CD14-positive monocyte (primary cell): Measurements from ENCODE around the gene PPP1R13L. TPM values are rescaled to one million over a fixed set of nuclear protein-coding genes. Genes with fewer than 3 reads are reported as not detected.

ENCODE experiments used
- DNase-seq, 3 donors: peaks; one replicate each; pipeline ENCODE4 v3.0.0-alpha.2; 2011 to 2022
- H2AFZ ChIP-seq: 2 replicates; pipeline ENCODE4 v1.6.0; 2012; ENCODE audit warnings: mild to moderate bottlenecking, low read depth, low read length, inconsistent platforms; ENCODE audit not compliant: insufficient read depth, poor library complexity, severe bottlenecking
- H3K27ac ChIP-seq, 2 donors: 1 replicate in 1 of 2; 2 replicates in 1 of 2; pipeline ENCODE4 v1.5.1; 2012 to 2013; ENCODE audit warnings: low read length in 2 of 2, control low read depth in 1 of 2, inconsistent platforms in 1 of 2, low read depth in 1 of 2, mild to moderate bottlenecking in 1 of 2
- H3K27me3 ChIP-seq, 2 donors: one replicate each; pipeline versions ENCODE4 v1.6.0 to v1.6.1; 2011 to 2013; ENCODE audit warnings: low read length in 2 of 2; ENCODE audit not compliant: control insufficient read depth in 2 of 2, insufficient read depth in 2 of 2
- H3K36me3 ChIP-seq, 2 donors: replicated peaks in 1 of 2; 1 replicate in 1 of 2; 2 replicates in 1 of 2; pipeline versions ENCODE4 v1.5.1 to v1.6.1; 2012 to 2013; ENCODE audit warnings: low read length in 2 of 2, control low read depth in 1 of 2, inconsistent platforms in 1 of 2, mild to moderate bottlenecking in 1 of 2; ENCODE audit not compliant: insufficient read depth in 2 of 2, control insufficient read depth in 1 of 2
- H3K4me1 ChIP-seq, 2 donors: 1 replicate in 1 of 2; 2 replicates in 1 of 2; pipeline versions ENCODE4 v1.5.1 to v1.6.1; 2012 to 2013; ENCODE audit warnings: low read length in 2 of 2, control low read depth in 1 of 2, inconsistent platforms in 1 of 2, mild to moderate bottlenecking in 1 of 2, moderate library complexity in 1 of 2; ENCODE audit not compliant: insufficient read depth in 2 of 2, control insufficient read depth in 1 of 2
- H3K4me2 ChIP-seq: replicated peaks from 2 replicates; pipeline ENCODE3; 2012; ENCODE audit warnings: low read length, moderate library complexity, mild to moderate bottlenecking; ENCODE audit not compliant: poor library complexity, severe bottlenecking; ENCODE audit errors: extremely low read depth
- H3K4me3 ChIP-seq, 3 experiments: fragments of 200-600 bp in 1 of 3; sonication (generic) in 1 of 3; replicated peaks in 1 of 3; 1 replicate in 2 of 3; 2 replicates in 1 of 3; pipeline ENCODE4 v1.5.1; 2011 to 2013; ENCODE audit warnings: low read length in 3 of 3, mild to moderate bottlenecking in 3 of 3, control low read depth in 2 of 3, low read depth in 2 of 3, inconsistent platforms in 1 of 3, moderate library complexity in 1 of 3
- H3K79me2 ChIP-seq: 2 replicates; pipeline ENCODE4 v1.6.0; 2012; ENCODE audit warnings: mild to moderate bottlenecking, control low read depth, inconsistent platforms, low read length, moderate library complexity; ENCODE audit not compliant: insufficient read depth
- H3K9ac ChIP-seq: 2 replicates; pipeline ENCODE4 v1.6.0; 2017; ENCODE audit warnings: low read length, mild to moderate bottlenecking; ENCODE audit not compliant: insufficient read depth, poor library complexity, severe bottlenecking
- H3K9me3 ChIP-seq, 2 donors: replicated peaks in 1 of 2; 1 replicate in 1 of 2; 2 replicates in 1 of 2; pipeline versions ENCODE4 v1.5.1 to v1.6.1; 2012 to 2013; ENCODE audit warnings: low read length in 2 of 2, control low read depth in 1 of 2; ENCODE audit not compliant: control insufficient read depth in 1 of 2, insufficient read depth in 1 of 2
- H4K20me1 ChIP-seq: 2 replicates; pipeline ENCODE4 v1.6.0; 2012; ENCODE audit warnings: mild to moderate bottlenecking, low read length, control low read depth, moderate library complexity; ENCODE audit not compliant: insufficient read depth
- H3K27ac Mint-ChIP-seq, 7 donors: one replicate each; pipeline ENCODE4 v1.8.0; 2020; ENCODE audit warnings: mild to moderate bottlenecking in 7 of 7, mixed read lengths in 7 of 7, moderate library complexity in 6 of 7, inconsistent platforms in 2 of 7
- H3K27me3 Mint-ChIP-seq, 3 donors: one replicate each; pipeline ENCODE4 v1.8.0; 2021 to 2022; ENCODE audit warnings: low read depth in 3 of 3, mild to moderate bottlenecking in 3 of 3, mixed read lengths in 3 of 3, moderate library complexity in 3 of 3, inconsistent platforms in 1 of 3
- H3K36me3 Mint-ChIP-seq, 2 donors: one replicate each; pipeline ENCODE4 v1.8.0; 2020; ENCODE audit warnings: mixed read lengths in 2 of 2, inconsistent platforms in 1 of 2, mild to moderate bottlenecking in 1 of 2
- H3K4me1 Mint-ChIP-seq: one replicate; pipeline ENCODE4 v1.8.0; 2020; ENCODE audit warnings: mild to moderate bottlenecking, mixed read lengths
- H3K4me3 Mint-ChIP-seq, 2 donors: one replicate each; pipeline ENCODE4 v1.8.0; 2020; ENCODE audit warnings: mild to moderate bottlenecking in 2 of 2, mixed read lengths in 2 of 2, moderate library complexity in 1 of 2
- H3K9me3 Mint-ChIP-seq, 7 donors: one replicate each; pipeline ENCODE4 v1.8.0; 2020 to 2022; ENCODE audit warnings: mixed read lengths in 7 of 7, mild to moderate bottlenecking in 6 of 7, moderate library complexity in 6 of 7, inconsistent platforms in 2 of 7
- CTCF ChIP-seq: fragments of 200-600 bp; IDR thresholded peaks from one replicate; pipeline ENCODE4 v1.8.0; 2022; ENCODE audit warnings: antibody characterized with exemption, mild to moderate bottlenecking
- WGBS: methylation state at CpG from one replicate; pipeline ENCODE4 v1.1.5; 2013; ENCODE audit warnings: missing lambda C conversion rate; ENCODE audit not compliant: insufficient coverage; 5-methylcytosine and 5-hydroxymethylcytosine counted together
- intact Hi-C, 2 donors: fragments of 100-400 bp; cut with micrococcal nuclease; formaldehyde crosslinking; loops; one replicate each; pipeline versions ENCODE4 v1.15.0 to v1.15.1; 2023
- polyA plus RNA-seq, 3 donors: library from polyadenylated mRNA; depleted of rRNA in 1 of 3; unstranded in 2 of 3; stranded (reverse) in 1 of 3; fragments of 300-500 nt in 2 of 3; fragments of >200 nt in 1 of 3; fragmentation: Illumina TruSeq in 2 of 3; gene quantifications; 1 replicate in 2 of 3; 2 replicates in 1 of 3; pipeline ENCODE4 v1.2.3, GENCODE V29; 2012 to 2021

Gene PPP1R13L
- polyA plus RNA-seq, 3 donors: 0.18 to 1.8 (median 0.45) TPM

- Mint-ChIP-seq H3K4me3 (no peak overlapping the region), H3K36me3 (no peaks in the 10 kb centered on the region), H3K9me3 (peaks cover 0 to 5% (median 0%) of the 10 kb centered on the region in 7 donors), H3K27ac (peak overlapping the region in 1 of 7 donors; percentile 61), H3K27me3 (peaks cover 2 to 11% (median 6%) of the 10 kb centered on the region in 3 donors), H3K4me1 (peaks cover 17% of the 10 kb centered on the region)
- Histone ChIP-seq H3K4me1 (peaks cover under 1 to 14% of the 10 kb centered on the region in 2 donors), H3K27ac (no peak overlapping the region), H3K4me2 (no peak overlapping the region), H3K27me3 (no peaks in the 10 kb centered on the region), H4K20me1 (no peaks in the 10 kb centered on the region), H2AFZ (no peak overlapping the region), H3K79me2 (no peaks in the 10 kb centered on the region), H3K9ac (no peak overlapping the region), H3K4me3 (no peak overlapping the region), H3K9me3 (no peaks in the 10 kb centered on the region), H3K36me3 (no peaks in the 10 kb centered on the region)
- intact Hi-C loops: no loop called here
- WGBS: 81% methylated on average over 8 of the region's 13 CpGs
- TF ChIP-seq CTCF: no peak
- no peak for DNase-seq
Observed at GRCh38 chr19:45376045-45376724, 28.7 kb downstream of the PPP1R13L start.

GRCh38 chr19:45370410-45371204 is 34.3 kb downstream of the PPP1R13L start, which contains the start of gene ERCC2:
Gene ERCC2 (minus strand): TSS chr19:45370573. CDS start chr19:45370540, 33 bp downstream.
- Histone ChIP-seq H4K20me1 (no peaks in the 10 kb centered on the region), H3K27me3 (no peaks in the 10 kb centered on the region), H3K4me1 (peaks cover 7 to 11% of the 10 kb centered on the region in 2 donors), H3K79me2 (no peaks in the 10 kb centered on the region), H3K9me3 (no peaks in the 10 kb centered on the region), H3K9ac (peak within 1 kb of the TSS; percentile 58), H3K4me2 (peak within 1 kb of the TSS; percentile 96), H3K27ac (peak within 1 kb of the TSS; percentile 72 to 88), H2AFZ (peak within 1 kb of the TSS; percentile 84), H3K36me3 (peaks cover 2 to 4% of the 10 kb centered on the region in 2 donors), H3K4me3 (peak within 1 kb of the TSS; percentile 61 to 88 (median 83))
- intact Hi-C loops: loop anchor here in 1 of 2 donors (5.0 kb wide), 1 partner anchor 37 kb away; the partner anchor contains the start of genes POLR1G and PPP1R13L
- Mint-ChIP-seq H3K36me3 (peaks cover 0 to 9% of the 10 kb centered on the region in 2 donors), H3K9me3 (peaks cover 0 to 2% (median 0%) of the 10 kb centered on the region in 7 donors), H3K27me3 (peaks cover 0 to 6% (median 4%) of the 10 kb centered on the region in 3 donors), H3K4me1 (peaks cover 13% of the 10 kb centered on the region), H3K4me3 (peak within 1 kb of the TSS; percentile 89 to 96), H3K27ac (peak within 1 kb of the TSS; percentile 91 to 98 (median 96))
- no peak for TF ChIP-seq CTCF
- WGBS: under 1% methylated on average over 39 of the region's 55 CpGs
- DNase-seq: peak; percentile 97 to 99 (median 98)
